Measurements from ENCODE around the gene DNALI1. TPM values are rescaled to one million over a fixed set of nuclear protein-coding genes. Genes with fewer than 3 reads are reported as not detected.
A peak's percentile ranks its signal among the peaks of the same experiment; 100 is the strongest.

The DNALI1 gene
- total and polyA plus RNA-seq, 10 of the 15 experiments (the other 5 are each of a cell fraction or from before 2014, with no cell fraction given) = 0.03 to 0.13 (median 0.05) TPM; not detected in 7

GRCh38 chr1:37595440-37596181, 38.9 kb downstream of the DNALI1 start, which contains the start of gene GNL2 (continued):
- TF ChIP-seq MXI1 (IDR thresholded peaks at IDR 0.05; ENCODE audit: low read depth, low read length) = peak; percentile 97
- peak; percentile 88 for TF ChIP-seq RAD51 (IDR thresholded peaks at IDR 0.05)
- TF ChIP-seq, protein P1, sequence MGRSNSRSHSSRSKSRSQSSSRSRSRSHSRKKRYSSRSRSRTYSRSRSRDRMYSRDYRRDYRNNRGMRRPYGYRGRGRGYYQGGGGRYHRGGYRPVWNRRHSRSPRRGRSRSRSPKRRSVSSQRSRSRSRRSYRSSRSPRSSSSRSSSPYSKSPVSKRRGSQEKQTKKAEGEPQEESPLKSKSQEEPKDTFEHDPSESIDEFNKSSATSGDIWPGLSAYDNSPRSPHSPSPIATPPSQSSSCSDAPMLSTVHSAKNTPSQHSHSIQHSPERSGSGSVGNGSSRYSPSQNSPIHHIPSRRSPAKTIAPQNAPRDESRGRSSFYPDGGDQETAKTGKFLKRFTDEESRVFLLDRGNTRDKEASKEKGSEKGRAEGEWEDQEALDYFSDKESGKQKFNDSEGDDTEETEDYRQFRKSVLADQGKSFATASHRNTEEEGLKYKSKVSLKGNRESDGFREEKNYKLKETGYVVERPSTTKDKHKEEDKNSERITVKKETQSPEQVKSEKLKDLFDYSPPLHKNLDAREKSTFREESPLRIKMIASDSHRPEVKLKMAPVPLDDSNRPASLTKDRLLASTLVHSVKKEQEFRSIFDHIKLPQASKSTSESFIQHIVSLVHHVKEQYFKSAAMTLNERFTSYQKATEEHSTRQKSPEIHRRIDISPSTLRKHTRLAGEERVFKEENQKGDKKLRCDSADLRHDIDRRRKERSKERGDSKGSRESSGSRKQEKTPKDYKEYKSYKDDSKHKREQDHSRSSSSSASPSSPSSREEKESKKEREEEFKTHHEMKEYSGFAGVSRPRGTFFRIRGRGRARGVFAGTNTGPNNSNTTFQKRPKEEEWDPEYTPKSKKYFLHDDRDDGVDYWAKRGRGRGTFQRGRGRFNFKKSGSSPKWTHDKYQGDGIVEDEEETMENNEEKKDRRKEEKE (IDR thresholded peaks at IDR 0.05) = no peak
- 0 out of 2 replicates have a peak, but pooled peaks have one; percentile 43 for TF ChIP-seq CBFB (IDR thresholded peaks at IDR 0.05; ENCODE audit: low read depth)
- TF ChIP-seq, protein P2, sequence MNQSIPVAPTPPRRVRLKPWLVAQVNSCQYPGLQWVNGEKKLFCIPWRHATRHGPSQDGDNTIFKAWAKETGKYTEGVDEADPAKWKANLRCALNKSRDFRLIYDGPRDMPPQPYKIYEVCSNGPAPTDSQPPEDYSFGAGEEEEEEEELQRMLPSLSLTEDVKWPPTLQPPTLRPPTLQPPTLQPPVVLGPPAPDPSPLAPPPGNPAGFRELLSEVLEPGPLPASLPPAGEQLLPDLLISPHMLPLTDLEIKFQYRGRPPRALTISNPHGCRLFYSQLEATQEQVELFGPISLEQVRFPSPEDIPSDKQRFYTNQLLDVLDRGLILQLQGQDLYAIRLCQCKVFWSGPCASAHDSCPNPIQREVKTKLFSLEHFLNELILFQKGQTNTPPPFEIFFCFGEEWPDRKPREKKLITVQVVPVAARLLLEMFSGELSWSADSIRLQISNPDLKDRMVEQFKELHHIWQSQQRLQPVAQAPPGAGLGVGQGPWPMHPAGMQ (IDR thresholded peaks at IDR 0.05; ENCODE audit: borderline replicate concordance) = no peak
- TF ChIP-seq, protein P3, sequence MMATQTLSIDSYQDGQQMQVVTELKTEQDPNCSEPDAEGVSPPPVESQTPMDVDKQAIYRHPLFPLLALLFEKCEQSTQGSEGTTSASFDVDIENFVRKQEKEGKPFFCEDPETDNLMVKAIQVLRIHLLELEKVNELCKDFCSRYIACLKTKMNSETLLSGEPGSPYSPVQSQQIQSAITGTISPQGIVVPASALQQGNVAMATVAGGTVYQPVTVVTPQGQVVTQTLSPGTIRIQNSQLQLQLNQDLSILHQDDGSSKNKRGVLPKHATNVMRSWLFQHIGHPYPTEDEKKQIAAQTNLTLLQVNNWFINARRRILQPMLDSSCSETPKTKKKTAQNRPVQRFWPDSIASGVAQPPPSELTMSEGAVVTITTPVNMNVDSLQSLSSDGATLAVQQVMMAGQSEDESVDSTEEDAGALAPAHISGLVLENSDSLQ (IDR thresholded peaks at IDR 0.05) = no peak; the same call in 1 of the 2 replicates
- no peak for TF ChIP-seq NFYB (IDR thresholded peaks at IDR 0.05; ENCODE audit: insufficient read depth, low read depth, low read length)
- no peak for TF ChIP-seq CEBPZ (IDR thresholded peaks at IDR 0.05; ENCODE audit: low read depth, low read length)
- no peak for TF ChIP-seq ZNF274 (IDR thresholded peaks at IDR 0.05; ENCODE audit: insufficient read depth, insufficient read length)
- TF ChIP-seq, protein P4, sequence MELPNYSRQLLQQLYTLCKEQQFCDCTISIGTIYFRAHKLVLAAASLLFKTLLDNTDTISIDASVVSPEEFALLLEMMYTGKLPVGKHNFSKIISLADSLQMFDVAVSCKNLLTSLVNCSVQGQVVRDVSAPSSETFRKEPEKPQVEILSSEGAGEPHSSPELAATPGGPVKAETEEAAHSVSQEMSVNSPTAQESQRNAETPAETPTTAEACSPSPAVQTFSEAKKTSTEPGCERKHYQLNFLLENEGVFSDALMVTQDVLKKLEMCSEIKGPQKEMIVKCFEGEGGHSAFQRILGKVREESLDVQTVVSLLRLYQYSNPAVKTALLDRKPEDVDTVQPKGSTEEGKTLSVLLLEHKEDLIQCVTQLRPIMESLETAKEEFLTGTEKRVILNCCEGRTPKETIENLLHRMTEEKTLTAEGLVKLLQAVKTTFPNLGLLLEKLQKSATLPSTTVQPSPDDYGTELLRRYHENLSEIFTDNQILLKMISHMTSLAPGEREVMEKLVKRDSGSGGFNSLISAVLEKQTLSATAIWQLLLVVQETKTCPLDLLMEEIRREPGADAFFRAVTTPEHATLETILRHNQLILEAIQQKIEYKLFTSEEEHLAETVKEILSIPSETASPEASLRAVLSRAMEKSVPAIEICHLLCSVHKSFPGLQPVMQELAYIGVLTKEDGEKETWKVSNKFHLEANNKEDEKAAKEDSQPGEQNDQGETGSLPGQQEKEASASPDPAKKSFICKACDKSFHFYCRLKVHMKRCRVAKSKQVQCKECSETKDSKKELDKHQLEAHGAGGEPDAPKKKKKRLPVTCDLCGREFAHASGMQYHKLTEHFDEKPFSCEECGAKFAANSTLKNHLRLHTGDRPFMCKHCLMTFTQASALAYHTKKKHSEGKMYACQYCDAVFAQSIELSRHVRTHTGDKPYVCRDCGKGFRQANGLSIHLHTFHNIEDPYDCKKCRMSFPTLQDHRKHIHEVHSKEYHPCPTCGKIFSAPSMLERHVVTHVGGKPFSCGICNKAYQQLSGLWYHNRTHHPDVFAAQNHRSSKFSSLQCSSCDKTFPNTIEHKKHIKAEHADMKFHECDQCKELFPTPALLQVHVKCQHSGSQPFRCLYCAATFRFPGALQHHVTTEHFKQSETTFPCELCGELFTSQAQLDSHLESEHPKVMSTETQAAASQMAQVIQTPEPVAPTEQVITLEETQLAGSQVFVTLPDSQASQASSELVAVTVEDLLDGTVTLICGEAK (IDR thresholded peaks at IDR 0.05; ENCODE audit: borderline replicate concordance) = peak; percentile 90
- TF ChIP-seq CHD4 (IDR thresholded peaks at IDR 0.05) = no peak
- no peak for TF ChIP-seq TARDBP (IDR thresholded peaks at IDR 0.05; ENCODE audit: borderline replicate concordance)
- peak; percentile 67; the same call in 1 of the 2 replicates for TF ChIP-seq TAF1 (IDR thresholded peaks at IDR 0.05; ENCODE audit: borderline replicate concordance, low read depth, low read length)
- TF ChIP-seq CBX3 (IDR thresholded peaks at IDR 0.05; ENCODE audit: borderline replicate concordance, low read depth) = no peak
